PC-3 (cell line): ENCODE data around the gene LAMA3.

Experiments used
- CTCF ChIP-seq: fragments of 300-600 bp; sonication (generic); conservative IDR thresholded peaks from 2 replicates; pipeline ENCODE4 v1.5.1; 2017; ENCODE audit warnings: antibody characterized with exemption, low read depth, mild to moderate bottlenecking, low read length
- EZH2 ChIP-seq: fragments of 300-600 bp; sonication (generic); IDR thresholded peaks from one replicate; pipeline ENCODE4 v1.6.1; 2017; ENCODE audit warnings: antibody characterized with exemption, mild to moderate bottlenecking, low read length; ENCODE audit not compliant: unreplicated experiment
- EZH2phosphoT487 ChIP-seq: fragments of 300-600 bp; sonication (generic); IDR thresholded peaks from 2 replicates; pipeline ENCODE4 v1.6.1; 2018; ENCODE audit warnings: mild to moderate bottlenecking, antibody characterized with exemption, low read length, borderline replicate concordance

GRCh38 chr18:23850215-23850614 lies 161.0 kb downstream of the LAMA3 start:
- no peak for TF ChIP-seq CTCF
- TF ChIP-seq EZH2phosphoT487, result no peak
- TF ChIP-seq EZH2, result no peak
